ENCODE results near the gene EML4. TPM values are rescaled to one million over a fixed set of nuclear protein-coding genes. Genes with fewer than 3 reads are reported as not detected.
"Not testable (repeated sequence)": the region's sequence is repeated elsewhere in the genome, so short reads cannot be mapped to it uniquely, and the experiment has no call there.

EML4 gene
- total and polyA plus RNA-seq, 4 experiments from 2014 or later, result 52.8 to 172 (median 140) TPM

DNA sequence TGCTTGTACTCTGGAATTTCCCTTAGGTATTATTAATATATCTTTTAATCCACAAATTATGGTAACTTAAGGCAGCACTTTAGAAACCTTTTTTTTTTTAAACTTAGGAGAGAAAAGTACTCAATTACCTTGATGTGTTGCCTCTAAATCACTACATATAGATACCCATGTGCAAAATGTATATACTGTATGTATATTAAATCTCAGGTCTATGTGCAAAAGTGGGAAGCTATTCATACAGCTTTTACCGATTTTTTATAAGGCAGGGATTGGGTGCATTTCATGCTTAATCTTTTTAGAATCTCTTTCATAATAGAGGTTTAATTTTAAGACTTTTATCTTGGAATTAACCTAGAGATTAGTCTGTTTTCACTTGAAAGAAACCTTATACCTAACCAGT, 3.4 kb downstream of the EML4 start:
- CTCF ChIA-PET (ENCODE audit: partially characterized antibody), result interaction anchor here (1.4 to 5.5 kb wide), 4 partner anchors 37 to 156 kb away, joined by 3 to 60 read pairs (median 9); no protein-coding TSS in a partner anchor
- intact Hi-C loops (cut with micrococcal nuclease), result no loop called here
- POLR2A ChIA-PET (ENCODE audit: partially characterized antibody), result interaction anchor here (0.7 to 10.3 kb wide), 12 partner anchors 10 to 991 kb away, joined by 3 to 114 read pairs (median 16); partner anchors contain the start of gene COX7A2L
- Histone ChIP-seq H3K27me3 (ENCODE audit: insufficient read depth, low read length) (no peaks in the 10 kb centered on the region), H3K36me3 (ENCODE audit: insufficient read depth, low read length) (no peaks in the 10 kb centered on the region), H3K9me3 (ENCODE audit: control insufficient read depth in 1 of 2, low read length in 2 of 2) (no peaks in the 10 kb centered on the region), H3K27ac (ENCODE audit: low read depth, low read length) (peak overlapping the region; percentile 95), H3K4me1 (ENCODE audit: insufficient read depth, low read length) (peaks cover 56% of the 10 kb centered on the region), H3K4me3 (ENCODE audit: low read length in 2 of 2) (peak overlapping the region; percentile 71 to 81)
- Mint-ChIP-seq H3K27ac (peak overlapping the region in 2 of 7 donors; percentile 76 to 83), H3K36me3 (peaks cover 8 to 22% of the 10 kb centered on the region in 2 donors), H3K9me3 (no peaks in the 10 kb centered on the region), H3K4me3 (no peak overlapping the region), H3K4me1 (peaks cover 22 to 53% (median 28%) of the 10 kb centered on the region in 4 donors), H3K27me3 (no peaks in the 10 kb centered on the region)
- DNase-seq, result no peak

DNA sequence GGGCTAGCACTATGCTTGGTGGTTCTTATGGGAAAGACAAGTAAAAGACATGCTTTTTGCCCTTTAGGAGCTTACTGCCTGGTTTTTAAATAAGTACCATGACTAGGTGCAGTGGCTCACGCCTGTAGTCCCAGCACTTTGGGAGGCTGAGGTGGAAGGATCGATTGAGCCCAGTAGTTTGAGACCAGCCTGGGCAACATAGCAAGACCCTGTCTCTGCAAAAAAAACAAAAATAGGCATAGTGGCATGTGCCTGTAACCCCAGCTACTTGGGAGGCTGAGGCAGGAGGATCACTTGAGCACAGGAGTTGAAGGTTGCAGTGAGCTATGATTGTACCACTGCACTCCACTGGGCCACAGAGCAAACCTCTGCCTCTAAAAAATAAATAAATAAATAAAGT, 4.3 kb downstream of the EML4 start:
- H3K4me1 ChIP-seq (ENCODE audit: insufficient read depth, low read length), result peaks cover 65% of the 10 kb centered on the region

DNA sequence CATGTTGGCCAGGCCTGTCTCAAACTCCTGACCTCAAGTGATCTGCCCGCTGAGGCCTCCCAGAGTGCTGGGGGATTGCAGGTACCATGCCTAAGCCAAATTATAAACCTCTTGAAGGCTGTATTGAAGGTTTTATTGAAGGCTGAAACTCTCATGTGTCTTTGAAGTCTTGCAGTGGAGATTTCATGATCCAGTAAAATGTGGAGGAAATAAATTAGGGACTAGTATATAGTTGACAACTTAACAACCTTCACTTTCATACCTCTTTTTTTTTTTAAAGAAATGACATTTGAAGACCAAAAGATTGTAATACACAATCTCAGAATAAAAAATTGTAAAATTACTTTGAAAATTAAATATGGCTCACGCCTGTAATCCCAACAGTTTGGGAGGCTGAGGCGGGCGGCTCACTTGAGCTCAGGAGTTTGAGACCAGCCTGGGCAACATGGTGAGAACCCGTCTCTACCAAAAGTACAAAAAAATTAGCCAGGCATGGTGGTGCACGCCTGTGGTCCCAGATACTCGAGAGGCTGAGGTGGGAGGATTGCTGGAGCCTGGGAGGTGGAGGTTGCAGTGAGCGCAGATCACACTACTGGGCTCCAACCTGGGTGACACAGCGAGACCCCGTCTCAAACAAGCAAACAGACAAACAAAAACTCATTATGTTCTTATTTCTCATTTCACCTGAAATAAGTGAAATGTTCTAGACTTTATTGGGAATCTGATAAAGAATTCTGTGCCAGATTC, 8.0 kb downstream of the EML4 start:
- H3K27me3 ChIP-seq (ENCODE audit: insufficient read depth, low read length), result no peaks in the 10 kb centered on the region
- H3K9me3 Mint-ChIP-seq, result no peaks in the 10 kb centered on the region
- no peak overlapping the region for H3K4me3 ChIP-seq (ENCODE audit: low read length in 2 of 2)
- H3K4me3 Mint-ChIP-seq, result peak overlapping the region in 7 of 8 donors; percentile 33 to 55 (median 39)
- CTCF ChIA-PET (ENCODE audit: partially characterized antibody), result interaction anchor here (1.1 kb wide), 1 partner anchor 19 kb away, joined by 3 read pairs; no protein-coding TSS in a partner anchor
- H3K4me1 Mint-ChIP-seq, result peaks cover 55 to 85% (median 65%) of the 10 kb centered on the region in 4 donors
- no peak overlapping the region for H3K27ac ChIP-seq (ENCODE audit: low read depth, low read length)
- intact Hi-C loops (cut with micrococcal nuclease), result no loop called here
- H3K36me3 ChIP-seq (ENCODE audit: insufficient read depth, low read length), result peaks cover 9% of the 10 kb centered on the region
- DNase-seq, result no peak
- peaks cover 90% of the 10 kb centered on the region for H3K4me1 ChIP-seq (ENCODE audit: insufficient read depth, low read length)
- H3K36me3 Mint-ChIP-seq, result peaks cover 26 to 48% of the 10 kb centered on the region in 2 donors
- H3K27ac Mint-ChIP-seq, result peak overlapping the region in 5 of 7 donors; percentile 36 to 71 (median 70)
- H3K27me3 Mint-ChIP-seq, result no peaks in the 10 kb centered on the region
- POLR2A ChIA-PET (ENCODE audit: partially characterized antibody), result no interaction called here
- H3K9me3 ChIP-seq (ENCODE audit: control insufficient read depth in 1 of 2, low read length in 2 of 2), result no peaks in the 10 kb centered on the region

More for the DNA sequence above, 4.3 kb downstream of the EML4 start:
- Histone ChIP-seq H3K27ac (ENCODE audit: low read depth, low read length) (peak overlapping the region; percentile 95), H3K4me3 (ENCODE audit: low read length in 2 of 2) (peak overlapping the region in 1 of 2 donors; percentile 81)
- H3K27me3 ChIP-seq (ENCODE audit: insufficient read depth, low read length); H3K27me3 Mint-ChIP-seq; H3K9me3 Mint-ChIP-seq; H3K9me3 ChIP-seq (ENCODE audit: control insufficient read depth in 1 of 2, low read length in 2 of 2); H3K36me3 ChIP-seq (ENCODE audit: insufficient read depth, low read length); intact Hi-C loops (cut with micrococcal nuclease); DNase-seq: not testable (repeated sequence)
- Mint-ChIP-seq H3K27ac (peak overlapping the region in 3 of 7 donors; percentile 80 to 85 (median 83)), H3K36me3 (peaks cover 8 to 24% of the 10 kb centered on the region in 2 donors), H3K4me1 (peaks cover 30 to 56% (median 33%) of the 10 kb centered on the region in 4 donors), H3K4me3 (peak overlapping the region in 2 of 8 donors; percentile 68 to 72)
- CTCF ChIA-PET (ENCODE audit: partially characterized antibody), result interaction anchor here (1.1 to 5.5 kb wide), 7 partner anchors 23 to 155 kb away, joined by 3 to 60 read pairs (median 4); no protein-coding TSS in a partner anchor
- POLR2A ChIA-PET (ENCODE audit: partially characterized antibody), result interaction anchor here (0.8 to 10.3 kb wide), 12 partner anchors 9 to 82 kb away, joined by 3 to 114 read pairs (median 7); no protein-coding TSS in a partner anchor

DNA sequence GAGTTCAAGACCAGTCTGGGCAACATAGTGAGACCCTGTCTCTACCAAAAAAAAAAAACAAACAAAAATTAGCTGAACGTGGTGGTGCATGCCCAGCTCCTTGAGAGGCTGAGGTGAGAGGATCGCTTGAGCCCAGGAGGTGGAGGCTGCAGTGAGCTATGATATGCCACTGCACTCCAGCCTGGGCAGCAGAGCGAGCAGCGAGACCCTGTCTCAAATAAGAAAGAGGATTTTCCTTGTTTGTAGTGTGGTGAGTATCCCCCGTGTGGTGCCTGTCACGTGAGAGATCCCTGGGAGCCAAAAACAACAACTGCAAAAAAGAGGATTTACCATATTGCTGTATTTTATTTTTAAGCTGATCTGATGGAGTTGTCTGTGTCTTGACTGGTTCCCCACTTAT, 9.2 kb downstream of the EML4 start:
- H3K4me1 Mint-ChIP-seq, result peaks cover 60 to 89% (median 72%) of the 10 kb centered on the region in 4 donors
- Histone ChIP-seq H3K4me3 (ENCODE audit: low read length in 2 of 2) (no peak overlapping the region), H3K27ac (ENCODE audit: low read depth, low read length) (no peak overlapping the region), H3K36me3 (ENCODE audit: insufficient read depth, low read length) (peaks cover 9% of the 10 kb centered on the region), H3K27me3 (ENCODE audit: insufficient read depth, low read length) (no peaks in the 10 kb centered on the region), H3K9me3 (ENCODE audit: control insufficient read depth in 1 of 2, low read length in 2 of 2) (no peaks in the 10 kb centered on the region), H3K4me1 (ENCODE audit: insufficient read depth, low read length) (peaks cover 90% of the 10 kb centered on the region)
- no peaks in the 10 kb centered on the region for H3K9me3 Mint-ChIP-seq
- ChIA-PET CTCF (ENCODE audit: partially characterized antibody) (interaction anchor here (1.1 to 1.7 kb wide), 2 partner anchors 50 to 83 kb away, joined by 3 to 4 read pairs; no protein-coding TSS in a partner anchor), POLR2A (ENCODE audit: partially characterized antibody) (interaction anchor here (1.1 to 4.0 kb wide), 5 partner anchors 15 to 76 kb away, joined by 3 to 20 read pairs (median 4); no protein-coding TSS in a partner anchor)
- H3K27ac Mint-ChIP-seq, result peak overlapping the region in 5 of 7 donors; percentile 13 to 73 (median 65)
- peak overlapping the region in 4 of 8 donors; percentile 5 to 33 (median 22) for H3K4me3 Mint-ChIP-seq
- peaks cover 33 to 47% of the 10 kb centered on the region in 2 donors for H3K36me3 Mint-ChIP-seq
- no peak for DNase-seq
- intact Hi-C loops (cut with micrococcal nuclease), result no loop called here
- H3K27me3 Mint-ChIP-seq, result no peaks in the 10 kb centered on the region

DNA sequence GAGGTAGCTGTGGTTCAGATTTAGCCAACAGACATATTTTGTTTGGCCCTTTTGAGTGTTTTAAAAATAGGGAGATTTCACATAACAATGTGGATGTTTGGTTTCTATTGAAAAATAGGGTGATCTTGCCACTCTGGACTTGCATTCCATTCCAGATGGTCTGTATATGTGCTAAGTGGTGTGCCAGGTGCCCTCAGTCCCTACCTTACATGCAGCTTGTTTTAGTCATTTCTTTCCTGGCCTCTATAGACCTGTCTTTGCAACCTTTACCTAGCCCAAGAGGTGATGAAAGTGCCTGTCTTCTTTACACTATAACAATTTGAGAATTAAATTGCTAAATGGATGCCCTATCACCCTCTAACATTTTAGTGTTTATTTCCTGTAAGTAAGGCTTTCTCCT, 11.1 kb downstream of the EML4 start:
- Histone ChIP-seq H3K36me3 (ENCODE audit: insufficient read depth, low read length) (peaks cover 9% of the 10 kb centered on the region), H3K27ac (ENCODE audit: low read depth, low read length) (no peak overlapping the region), H3K27me3 (ENCODE audit: insufficient read depth, low read length) (no peaks in the 10 kb centered on the region), H3K4me1 (ENCODE audit: insufficient read depth, low read length) (peaks cover 94% of the 10 kb centered on the region), H3K4me3 (ENCODE audit: low read length in 2 of 2) (no peak overlapping the region), H3K9me3 (ENCODE audit: control insufficient read depth in 1 of 2, low read length in 2 of 2) (no peaks in the 10 kb centered on the region)
- H3K4me1 Mint-ChIP-seq, result peaks cover 70 to 99% (median 82%) of the 10 kb centered on the region in 4 donors
- peak overlapping the region in 7 of 8 donors; percentile 15 to 78 (median 50) for H3K4me3 Mint-ChIP-seq
- no peaks in the 10 kb centered on the region for H3K9me3 Mint-ChIP-seq
- peaks cover 36 to 47% of the 10 kb centered on the region in 2 donors for H3K36me3 Mint-ChIP-seq
- ChIA-PET CTCF (ENCODE audit: partially characterized antibody) (interaction anchor here (1.4 to 3.0 kb wide), 4 partner anchors 14 to 86 kb away, joined by 3 to 11 read pairs (median 6); no protein-coding TSS in a partner anchor), POLR2A (ENCODE audit: partially characterized antibody) (interaction anchor here (1.1 to 5.5 kb wide), 10 partner anchors 8 to 181 kb away, joined by 3 to 45 read pairs (median 4); partner anchors contain the start of gene COX7A2L)
- DNase-seq, result no peak
- peak overlapping the region in 6 of 7 donors; percentile 14 to 71 (median 50) for H3K27ac Mint-ChIP-seq
- no peaks in the 10 kb centered on the region for H3K27me3 Mint-ChIP-seq
- intact Hi-C loops (cut with micrococcal nuclease), result no loop called here

DNA sequence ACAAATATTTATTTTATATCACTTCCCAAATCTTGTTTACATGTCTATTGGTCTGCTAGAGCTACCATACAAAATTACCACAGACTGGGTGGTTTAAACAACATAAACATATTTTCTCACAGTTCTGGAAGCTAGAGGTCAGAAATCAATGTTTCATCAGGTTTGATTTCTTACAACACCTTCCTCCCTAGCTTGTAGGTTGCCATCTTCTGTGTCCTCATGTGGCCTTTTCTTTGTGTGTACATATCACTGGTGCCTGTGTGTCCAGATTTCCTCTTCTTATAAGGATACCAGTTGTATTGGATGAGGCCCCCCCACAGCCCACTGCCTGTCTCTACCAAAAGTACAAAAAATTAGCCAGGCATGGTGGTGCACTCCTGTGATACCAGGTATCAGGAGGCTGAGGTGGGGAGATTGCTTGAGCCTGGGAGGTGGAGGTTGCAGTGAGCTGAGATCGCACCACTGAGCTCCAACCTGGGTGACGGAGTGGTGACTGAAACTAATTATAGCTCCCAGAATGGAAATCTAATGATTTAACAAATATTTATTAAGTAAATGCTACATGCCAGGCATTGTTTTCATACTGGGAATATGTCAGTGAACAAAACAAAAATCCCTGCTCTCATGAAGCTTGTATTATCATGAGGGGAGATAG, 13.6 kb downstream of the EML4 start:
- Mint-ChIP-seq H3K4me1 (peaks cover 68 to 97% (median 78%) of the 10 kb centered on the region in 4 donors), H3K9me3 (no peaks in the 10 kb centered on the region), H3K36me3 (peaks cover 36 to 54% of the 10 kb centered on the region in 2 donors), H3K27ac (peak overlapping the region in 6 of 7 donors; percentile 33 to 70 (median 62)), H3K4me3 (peak overlapping the region in 7 of 8 donors; percentile 12 to 65 (median 40)), H3K27me3 (no peaks in the 10 kb centered on the region)
- intact Hi-C loops (cut with micrococcal nuclease), result no loop called here
- H3K4me1 ChIP-seq (ENCODE audit: insufficient read depth, low read length), result peaks cover 89% of the 10 kb centered on the region
- no peaks in the 10 kb centered on the region for H3K9me3 ChIP-seq (ENCODE audit: control insufficient read depth in 1 of 2, low read length in 2 of 2)
- ChIA-PET POLR2A (ENCODE audit: partially characterized antibody) (interaction anchor here (0.6 to 5.5 kb wide), 5 partner anchors 11 to 81 kb away, joined by 3 to 45 read pairs (median 7); no protein-coding TSS in a partner anchor), CTCF (ENCODE audit: partially characterized antibody) (interaction anchor here (0.8 to 1.8 kb wide), 14 partner anchors 11 to 96 kb away, joined by 3 to 8 read pairs (median 4); no protein-coding TSS in a partner anchor)
- no peak for DNase-seq
- H3K4me3 ChIP-seq (ENCODE audit: low read length in 2 of 2), result no peak overlapping the region
- H3K36me3 ChIP-seq (ENCODE audit: insufficient read depth, low read length), result peaks cover 9% of the 10 kb centered on the region
- no peak overlapping the region for H3K27ac ChIP-seq (ENCODE audit: low read depth, low read length)
- H3K27me3 ChIP-seq (ENCODE audit: insufficient read depth, low read length), result no peaks in the 10 kb centered on the region
